Smooth muscle cell of the brain vasculature (primary cell): Measurements from ENCODE around the gene SP2.
"Not testable (repeated sequence)": the region's sequence is repeated elsewhere in the genome, so short reads cannot be mapped to it uniquely, and the experiment has no call there.

Experiments
- DNase-seq: peaks from one replicate; pipeline ENCODE4 v3.0.0-alpha.2; 2012; ENCODE audit warnings: low read depth, low spot score

Gene SP2

GRCh38 chr17:47918991-47919390 is 23.0 kb downstream of the SP2 start:
- no peak for DNase-seq

- DNase-seq: not testable (repeated sequence)
Measured at GRCh38 chr17:47919889-47920288, 23.9 kb downstream of the SP2 start.

- no peak for DNase-seq
Measured at GRCh38 chr17:47924785-47925677, 29.0 kb downstream of the SP2 start.

- DNase-seq: no peak
Measured at GRCh38 chr17:47925678-47925988, 29.6 kb downstream of the SP2 start.

- no peak for DNase-seq
Measured at GRCh38 chr17:47927821-47928400, 31.9 kb downstream of the SP2 start.

GRCh38 chr17:47928415-47928814 is 32.4 kb downstream of the SP2 start:
- no peak for DNase-seq

- DNase-seq: no peak
Measured at GRCh38 chr17:47929218-47930000, 33.4 kb downstream of the SP2 start.

- no peak for DNase-seq
Measured at GRCh38 chr17:47931848-47932247, 35.8 kb downstream of the SP2 start.

- DNase-seq: no peak
Measured at GRCh38 chr17:47934856-47935255, 38.8 kb downstream of the SP2 start.

GRCh38 chr17:47935468-47935867 is 39.4 kb downstream of the SP2 start:
- not testable (repeated sequence) for DNase-seq

GRCh38 chr17:47935961-47936360 is 39.9 kb downstream of the SP2 start:
- no peak for DNase-seq

GRCh38 chr17:47937941-47938340 is 41.9 kb downstream of the SP2 start:
- DNase-seq: no peak

GRCh38 chr17:47941246-47942095 is 45.4 kb downstream of the SP2 start, which contains the start of gene PNPO:
Gene PNPO, plus strand, starts transcription at chr17:47941571. Its CDS starts 105 bp downstream, at chr17:47941676.
- peak; percentile 92 for DNase-seq

GRCh38 chr17:47942096-47942510 is 46.1 kb downstream of the SP2 start:
- no peak for DNase-seq

GRCh38 chr17:47942568-47942967 is 46.5 kb downstream of the SP2 start:
- no peak for DNase-seq

GRCh38 chr17:47945080-47945479 is 49.0 kb downstream of the SP2 start:
- DNase-seq: no peak

GRCh38 chr17:47945529-47946508 is 49.8 kb downstream of the SP2 start:
- no peak for DNase-seq

- no peak for DNase-seq
Measured at GRCh38 chr17:47946516-47946915, 50.5 kb downstream of the SP2 start.

- peak; percentile 58 for DNase-seq
Measured at GRCh38 chr17:47946929-47947397, 50.9 kb downstream of the SP2 start.

GRCh38 chr17:47948706-47949196 is 52.7 kb downstream of the SP2 start:
- DNase-seq: no peak
